OCI-LY3 (cell line): ENCODE results near the gene MBOAT7.

ENCODE experiments used
- H2AFZ ChIP-seq: fragments of 200-600, 300-600 bp; shearing (Covaris generic); 2 replicates; pipeline ENCODE4 v1.6.0; 2014; ENCODE audit warnings: antibody characterized with exemption, low read depth, low read length
- H3K27ac ChIP-seq: fragments of 200-600, 300-600 bp; sonication (generic); 2 replicates; pipeline ENCODE4 v1.5.1; 2014; ENCODE audit warnings: mild to moderate bottlenecking, low read length, moderate library complexity, mixed read lengths
- H3K27me3 ChIP-seq: fragments of 200-600, 300-600 bp; sonication (generic); 2 replicates; pipeline ENCODE4 v1.6.1; 2014; ENCODE audit warnings: low read depth, low read length, mixed read lengths
- H3K36me3 ChIP-seq: fragments of 200-600, 300-600 bp; sonication (generic); replicated peaks from 2 replicates; pipeline ENCODE3; 2014; ENCODE audit warnings: low read depth, low read length, mixed read lengths
- H3K4me1 ChIP-seq: fragments of 300-600, 200-600 bp; sonication (generic); 2 replicates; pipeline ENCODE4 v1.6.1; 2014; ENCODE audit warnings: low read length, mixed read lengths
- H3K4me2 ChIP-seq: fragments of 200-600, 300-600 bp; sonication (generic); 2 replicates; pipeline ENCODE4 v1.6.1; 2014; ENCODE audit warnings: low read length, mixed read lengths
- H3K4me3 ChIP-seq: fragments of 300-600, 200-600 bp; sonication (generic); 2 replicates; pipeline ENCODE4 v1.5.1; 2014; ENCODE audit warnings: antibody characterized with exemption, mild to moderate bottlenecking, low read length, moderate library complexity
- H3K79me2 ChIP-seq: fragments of 300-600, 200-600 bp; shearing (Covaris generic); 2 replicates; pipeline ENCODE4 v1.6.1; 2014; ENCODE audit warnings: mild to moderate bottlenecking, low read length, mixed read lengths
- H3K9ac ChIP-seq: fragments of 300-600, 200-600 bp; shearing (Covaris generic); 2 replicates; pipeline ENCODE4 v1.6.0; 2014; ENCODE audit warnings: mild to moderate bottlenecking, low read length, moderate library complexity
- H3K9me3 ChIP-seq: fragments of 200-600, 300-600 bp; shearing (Covaris generic); 2 replicates; pipeline ENCODE4 v1.6.1; 2014; ENCODE audit warnings: low read length, mixed read lengths; ENCODE audit not compliant: insufficient read depth
- H4K20me1 ChIP-seq: fragments of 200-600, 300-600 bp; sonication (generic); 2 replicates; pipeline ENCODE4 v1.6.1; 2016; ENCODE audit warnings: low read length, mixed read lengths; ENCODE audit not compliant: insufficient read depth
- EZH2phosphoT487 ChIP-seq: fragments of 200-600 bp; shearing (Covaris generic); IDR thresholded peaks from 2 replicates; pipeline ENCODE4 v1.6.1; 2018; ENCODE audit warnings: antibody characterized with exemption, mixed run types, low read depth
- TF ChIP-seq, protein P1 (sequence below): fragments of 200-600, 300-600 bp; sonication (generic); IDR thresholded peaks from 2 replicates; pipeline ENCODE4 v1.5.1; 2014; ENCODE audit warnings: antibody characterized with exemption, low read length, low read depth

MBOAT7 gene

DNA sequence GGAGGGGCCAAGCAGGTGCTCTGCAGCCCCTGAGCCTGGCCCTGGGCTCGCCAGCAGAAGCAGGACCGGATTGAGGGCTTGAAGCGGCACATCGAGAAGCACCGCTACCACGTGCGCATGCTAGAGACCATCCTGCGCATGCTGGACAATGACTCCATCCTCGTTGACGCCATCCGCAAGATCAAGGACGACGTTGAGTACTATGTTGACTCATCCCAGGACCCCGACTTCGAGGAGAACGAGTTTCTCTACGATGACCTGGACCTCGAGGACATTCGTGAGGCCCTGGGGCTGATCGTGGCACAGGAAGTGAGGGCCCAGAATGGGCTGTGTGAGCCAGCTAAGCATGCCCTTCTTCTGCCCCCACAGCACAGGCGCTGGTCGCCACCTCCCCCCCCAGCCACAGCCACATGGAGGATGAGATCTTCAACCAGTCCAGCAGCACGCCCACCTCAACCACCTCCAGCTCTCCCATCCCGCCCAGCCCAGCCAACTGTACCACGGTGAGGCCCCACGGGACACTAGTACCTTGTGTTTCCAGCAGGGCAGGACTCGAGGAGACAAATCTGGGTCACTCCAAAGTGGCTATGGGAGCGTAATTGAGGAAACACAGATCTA is 43.7 kb downstream of the MBOAT7 start:
- TF ChIP-seq, protein P1, sequence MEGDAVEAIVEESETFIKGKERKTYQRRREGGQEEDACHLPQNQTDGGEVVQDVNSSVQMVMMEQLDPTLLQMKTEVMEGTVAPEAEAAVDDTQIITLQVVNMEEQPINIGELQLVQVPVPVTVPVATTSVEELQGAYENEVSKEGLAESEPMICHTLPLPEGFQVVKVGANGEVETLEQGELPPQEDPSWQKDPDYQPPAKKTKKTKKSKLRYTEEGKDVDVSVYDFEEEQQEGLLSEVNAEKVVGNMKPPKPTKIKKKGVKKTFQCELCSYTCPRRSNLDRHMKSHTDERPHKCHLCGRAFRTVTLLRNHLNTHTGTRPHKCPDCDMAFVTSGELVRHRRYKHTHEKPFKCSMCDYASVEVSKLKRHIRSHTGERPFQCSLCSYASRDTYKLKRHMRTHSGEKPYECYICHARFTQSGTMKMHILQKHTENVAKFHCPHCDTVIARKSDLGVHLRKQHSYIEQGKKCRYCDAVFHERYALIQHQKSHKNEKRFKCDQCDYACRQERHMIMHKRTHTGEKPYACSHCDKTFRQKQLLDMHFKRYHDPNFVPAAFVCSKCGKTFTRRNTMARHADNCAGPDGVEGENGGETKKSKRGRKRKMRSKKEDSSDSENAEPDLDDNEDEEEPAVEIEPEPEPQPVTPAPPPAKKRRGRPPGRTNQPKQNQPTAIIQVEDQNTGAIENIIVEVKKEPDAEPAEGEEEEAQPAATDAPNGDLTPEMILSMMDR = no peak
- TF ChIP-seq EZH2phosphoT487 = no peak
- Histone ChIP-seq H3K4me2 (no peak overlapping the region), H3K36me3 (peaks cover 79% of the 10 kb centered on the region), H3K27me3 (no peaks in the 10 kb centered on the region), H3K27ac (no peak overlapping the region), H3K9ac (no peak overlapping the region), H3K9me3 (no peaks in the 10 kb centered on the region), H2AFZ (no peak overlapping the region), H3K4me1 (no peaks in the 10 kb centered on the region), H3K79me2 (peaks cover 24% of the 10 kb centered on the region), H4K20me1 (peaks cover 24% of the 10 kb centered on the region), H3K4me3 (no peak overlapping the region)

DNA sequence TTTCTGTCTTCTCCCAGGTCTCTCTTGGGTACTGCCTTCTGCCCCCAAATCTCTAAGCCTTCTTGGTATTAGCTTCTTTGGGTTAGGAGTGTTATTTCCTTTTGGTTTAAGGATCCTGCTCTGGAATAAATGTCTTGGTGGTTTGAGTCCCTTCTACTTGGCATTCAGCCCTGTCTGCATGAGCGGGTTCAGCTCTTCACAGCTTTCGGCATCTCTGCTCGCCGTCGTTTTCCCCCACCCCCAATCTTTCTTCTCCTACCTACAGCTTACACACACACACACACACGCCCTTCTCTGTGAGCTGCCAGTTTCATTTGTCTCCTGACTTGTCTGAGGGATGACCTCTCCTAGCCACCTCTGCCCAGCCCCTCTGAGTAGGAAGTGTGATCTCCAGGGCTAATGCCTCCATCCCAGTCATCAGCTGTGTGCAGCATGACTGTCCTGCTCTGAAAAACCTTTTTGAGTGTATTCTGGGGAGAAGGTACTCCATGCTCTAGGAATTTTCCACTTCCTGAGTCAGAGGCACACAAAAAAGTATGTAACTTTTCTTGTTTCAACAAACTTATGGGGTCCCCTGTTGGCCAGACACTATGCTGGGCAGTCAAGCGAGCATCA is 47.1 kb downstream of the MBOAT7 start:
- Histone ChIP-seq H3K4me3 (no peak overlapping the region), H3K4me2 (no peak overlapping the region), H3K36me3 (peaks cover 70% of the 10 kb centered on the region), H2AFZ (no peak overlapping the region), H3K4me1 (peaks cover 14% of the 10 kb centered on the region), H3K27ac (no peak overlapping the region), H3K27me3 (no peaks in the 10 kb centered on the region), H3K79me2 (peaks cover 54% of the 10 kb centered on the region), H3K9ac (no peak overlapping the region), H4K20me1 (peaks cover 42% of the 10 kb centered on the region), H3K9me3 (no peaks in the 10 kb centered on the region)
- TF ChIP-seq EZH2phosphoT487 = no peak
- TF ChIP-seq, protein P1 = no peak

DNA sequence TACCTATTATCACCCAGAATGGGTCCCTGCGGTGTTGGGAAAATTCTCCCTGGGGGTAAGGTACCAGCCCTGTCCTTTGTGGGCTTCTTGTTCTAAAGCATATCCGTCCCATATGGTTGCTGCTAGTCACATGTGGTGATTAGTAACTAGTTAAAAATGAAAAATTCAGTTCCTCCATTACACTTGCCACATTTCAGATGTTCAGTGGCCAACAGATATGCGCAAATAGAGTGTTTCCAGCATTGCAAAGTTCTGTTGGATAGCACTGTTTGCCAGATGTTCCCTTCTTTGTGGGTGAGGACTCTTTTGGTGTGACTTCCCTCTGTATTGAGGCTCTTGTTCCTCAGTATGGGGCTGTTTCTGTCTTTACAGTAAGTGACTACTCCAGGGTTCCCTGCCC is 48.0 kb downstream of the MBOAT7 start:
- no peak overlapping the region for H2AFZ ChIP-seq
- no peak for TF ChIP-seq EZH2phosphoT487
- TF ChIP-seq, protein P1 = no peak
- peaks cover 15% of the 10 kb centered on the region for H3K4me1 ChIP-seq
- H4K20me1 ChIP-seq = peaks cover 42% of the 10 kb centered on the region
- no peaks in the 10 kb centered on the region for H3K9me3 ChIP-seq
- H3K36me3 ChIP-seq = peaks cover 61% of the 10 kb centered on the region
- H3K9ac ChIP-seq = no peak overlapping the region
- no peak overlapping the region for H3K4me3 ChIP-seq
- H3K27me3 ChIP-seq = no peaks in the 10 kb centered on the region
- H3K27ac ChIP-seq = no peak overlapping the region
- no peak overlapping the region for H3K4me2 ChIP-seq
- peaks cover 54% of the 10 kb centered on the region for H3K79me2 ChIP-seq

DNA sequence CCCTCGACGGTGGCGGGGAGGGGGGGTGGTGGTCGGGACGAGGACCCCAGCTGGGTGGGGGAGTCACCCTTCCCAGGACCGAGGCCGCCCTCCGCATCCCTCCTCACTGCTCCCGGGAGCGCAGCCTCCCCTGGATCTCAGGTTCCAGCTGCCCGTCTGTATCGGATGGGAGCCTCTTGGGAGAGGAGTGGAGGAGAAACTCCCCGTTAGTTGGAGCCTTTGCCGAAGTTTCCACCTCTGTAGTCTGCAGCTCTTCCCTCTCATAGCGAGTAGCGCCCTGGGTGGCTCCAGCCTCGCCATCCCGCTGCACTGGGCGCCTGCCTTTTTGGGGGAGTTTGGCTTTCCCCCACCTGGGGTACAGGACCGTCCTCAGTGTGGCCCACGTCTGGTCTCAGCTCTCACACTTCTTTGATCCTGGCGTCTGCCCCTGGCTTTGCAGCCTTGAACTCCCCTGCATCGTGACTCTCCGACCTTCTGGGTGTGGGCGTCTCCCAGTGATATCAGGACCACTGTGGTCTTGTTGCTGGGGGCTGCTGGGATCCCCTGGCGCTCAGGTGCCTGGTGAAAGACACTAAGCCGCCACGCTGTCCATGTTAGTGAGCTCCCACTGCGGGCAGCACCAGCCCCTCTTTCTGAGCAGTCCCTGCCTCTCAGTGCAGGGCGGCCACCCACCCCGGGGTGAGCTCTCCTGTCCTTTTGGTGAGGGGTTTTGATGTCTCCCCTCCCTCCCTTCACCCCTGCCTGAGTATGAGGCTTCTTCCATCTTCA is 50.7 kb downstream of the MBOAT7 start:
- H3K36me3 ChIP-seq = peaks cover 35% of the 10 kb centered on the region
- H4K20me1 ChIP-seq = peaks cover 42% of the 10 kb centered on the region
- peak overlapping the region; percentile 97 for H3K9ac ChIP-seq
- H3K27me3 ChIP-seq = no peaks in the 10 kb centered on the region
- peak overlapping the region; percentile 80 for H3K4me2 ChIP-seq
- peaks cover 21% of the 10 kb centered on the region for H3K4me1 ChIP-seq
- no peaks in the 10 kb centered on the region for H3K9me3 ChIP-seq
- H3K27ac ChIP-seq = peak overlapping the region; percentile 68; the same call in 1 of the 2 replicates
- H3K79me2 ChIP-seq = peaks cover 54% of the 10 kb centered on the region
- no peak overlapping the region for H2AFZ ChIP-seq
- H3K4me3 ChIP-seq = peak overlapping the region; percentile 94
- TF ChIP-seq, protein P1 = no peak
- no peak for TF ChIP-seq EZH2phosphoT487
